OCI-LY7 (cell line): ENCODE measurements around the gene PRPF40A.

Experiments used
- EZH2phosphoT487 ChIP-seq: fragments of 200-600 bp; sonication (generic); IDR thresholded peaks from 2 replicates; pipeline ENCODE4 v1.6.1; 2018; ENCODE audit warnings: low read depth, borderline replicate concordance, mild to moderate bottlenecking, mixed run types, antibody characterized with exemption, low read length, moderate library complexity, mixed read lengths
- TF ChIP-seq, protein P1 (sequence below): fragments of 200-600 bp; sonication (generic); conservative IDR thresholded peaks from 2 replicates; pipeline ENCODE4 v1.5.1; 2014; ENCODE audit warnings: mild to moderate bottlenecking, antibody characterized with exemption, low read length, moderate library complexity, mixed read lengths

- TF ChIP-seq, protein P1, sequence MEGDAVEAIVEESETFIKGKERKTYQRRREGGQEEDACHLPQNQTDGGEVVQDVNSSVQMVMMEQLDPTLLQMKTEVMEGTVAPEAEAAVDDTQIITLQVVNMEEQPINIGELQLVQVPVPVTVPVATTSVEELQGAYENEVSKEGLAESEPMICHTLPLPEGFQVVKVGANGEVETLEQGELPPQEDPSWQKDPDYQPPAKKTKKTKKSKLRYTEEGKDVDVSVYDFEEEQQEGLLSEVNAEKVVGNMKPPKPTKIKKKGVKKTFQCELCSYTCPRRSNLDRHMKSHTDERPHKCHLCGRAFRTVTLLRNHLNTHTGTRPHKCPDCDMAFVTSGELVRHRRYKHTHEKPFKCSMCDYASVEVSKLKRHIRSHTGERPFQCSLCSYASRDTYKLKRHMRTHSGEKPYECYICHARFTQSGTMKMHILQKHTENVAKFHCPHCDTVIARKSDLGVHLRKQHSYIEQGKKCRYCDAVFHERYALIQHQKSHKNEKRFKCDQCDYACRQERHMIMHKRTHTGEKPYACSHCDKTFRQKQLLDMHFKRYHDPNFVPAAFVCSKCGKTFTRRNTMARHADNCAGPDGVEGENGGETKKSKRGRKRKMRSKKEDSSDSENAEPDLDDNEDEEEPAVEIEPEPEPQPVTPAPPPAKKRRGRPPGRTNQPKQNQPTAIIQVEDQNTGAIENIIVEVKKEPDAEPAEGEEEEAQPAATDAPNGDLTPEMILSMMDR, result no peak
- TF ChIP-seq EZH2phosphoT487, result no peak
These were observed 445 bp downstream of the PRPF40A start for GRCh38 chr2:152716805-152717227.
